Activated naive CD8-positive, alpha-beta T cell (primary cell): ENCODE results near the gene FXR2.
"Not testable (repeated sequence)": the region's sequence is repeated elsewhere in the genome, so short reads cannot be mapped to it uniquely, and the experiment has no call there.

ENCODE experiments used
- H3K27ac Mint-ChIP-seq: one replicate; pipeline ENCODE4 v1.8.0; 2021; ENCODE audit warnings: mixed read lengths
- H3K27me3 Mint-ChIP-seq: one replicate; pipeline ENCODE4 v1.8.0; 2021; ENCODE audit warnings: mixed read lengths
- H3K36me3 Mint-ChIP-seq: one replicate; pipeline ENCODE4 v1.8.0; 2021; ENCODE audit warnings: mixed read lengths
- H3K4me1 Mint-ChIP-seq: one replicate; pipeline ENCODE4 v1.8.0; 2021; ENCODE audit warnings: low read depth, mixed read lengths
- H3K4me3 Mint-ChIP-seq: one replicate; pipeline ENCODE4 v1.8.0; 2021; ENCODE audit warnings: mild to moderate bottlenecking, mixed read lengths
- H3K9me3 Mint-ChIP-seq: one replicate; pipeline ENCODE4 v1.8.0; 2021; ENCODE audit warnings: low read depth, mixed read lengths

FXR2 gene

DNA sequence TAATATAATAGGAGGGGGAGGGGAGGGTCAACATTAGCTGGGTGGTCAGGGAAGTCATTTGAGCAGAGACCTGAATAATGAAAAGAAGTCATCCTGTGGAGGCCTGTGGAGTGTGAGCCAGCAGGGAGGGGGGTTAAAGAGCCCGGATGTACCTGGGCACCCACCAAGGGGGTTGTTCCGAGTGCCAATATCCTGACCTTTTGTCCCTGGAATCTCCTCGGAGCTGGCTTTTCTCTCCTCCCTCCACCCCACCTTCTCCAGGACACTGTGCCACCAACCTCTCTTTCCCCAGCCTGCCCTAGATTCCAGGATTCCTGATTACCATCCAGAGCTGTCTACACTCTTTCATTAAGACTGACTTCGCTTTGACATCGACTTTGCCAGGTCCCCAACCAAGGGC lies 21.5 kb upstream of the FXR2 start:
- Mint-ChIP-seq H3K27ac (no peak overlapping the region), H3K4me1 (no peaks in the 10 kb centered on the region), H3K4me3 (no peak overlapping the region), H3K9me3 (no peaks in the 10 kb centered on the region), H3K36me3 (no peaks in the 10 kb centered on the region), H3K27me3 (no peaks in the 10 kb centered on the region)

DNA sequence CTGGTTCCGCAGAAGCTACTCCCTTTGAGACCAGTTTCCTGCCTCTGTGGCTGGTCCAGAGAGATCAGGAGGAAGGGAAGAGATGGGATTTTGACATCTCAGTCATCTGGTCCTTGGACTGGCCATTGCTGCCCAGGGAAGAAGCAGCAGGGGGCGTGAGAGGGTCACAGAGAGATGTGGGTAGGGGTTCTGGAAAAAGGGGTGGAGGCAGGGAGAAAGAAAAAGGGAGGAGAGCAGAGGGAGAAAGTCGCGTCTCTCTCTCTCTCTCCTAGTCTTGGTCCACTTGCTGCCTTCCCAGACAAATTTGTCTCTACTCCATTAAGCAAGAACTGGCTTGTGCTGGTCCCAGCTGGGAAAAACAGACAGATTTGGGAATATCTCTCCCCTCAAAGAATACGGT lies 19.7 kb upstream of the FXR2 start:
- Mint-ChIP-seq H3K27ac (no peak overlapping the region), H3K4me1 (no peaks in the 10 kb centered on the region), H3K27me3 (no peaks in the 10 kb centered on the region), H3K9me3 (no peaks in the 10 kb centered on the region), H3K36me3 (no peaks in the 10 kb centered on the region), H3K4me3 (no peak overlapping the region)

DNA sequence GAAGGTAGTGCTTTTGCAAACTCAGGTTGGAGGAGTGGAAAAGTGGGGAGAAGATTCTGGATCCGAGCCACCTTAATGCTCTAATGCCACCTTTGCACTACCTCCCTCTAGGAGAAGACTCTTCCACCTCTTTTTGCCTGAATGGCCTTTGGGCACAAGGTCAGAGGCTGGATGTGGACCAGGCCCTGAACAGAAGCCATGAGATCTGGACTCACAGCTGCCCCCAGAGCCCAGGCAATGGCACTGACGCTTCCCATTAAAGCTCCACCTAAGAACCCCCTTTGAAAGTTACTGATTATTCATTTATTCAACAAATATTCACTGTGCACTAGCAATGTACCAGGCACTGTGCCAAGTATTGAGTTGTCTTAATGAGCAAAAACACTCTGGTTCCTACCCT lies 18.4 kb upstream of the FXR2 start:
- no peaks in the 10 kb centered on the region for H3K36me3 Mint-ChIP-seq
- H3K4me1 Mint-ChIP-seq: peaks cover 2% of the 10 kb centered on the region
- no peak overlapping the region for H3K4me3 Mint-ChIP-seq
- no peaks in the 10 kb centered on the region for H3K27me3 Mint-ChIP-seq
- no peaks in the 10 kb centered on the region for H3K9me3 Mint-ChIP-seq
- no peak overlapping the region for H3K27ac Mint-ChIP-seq

DNA sequence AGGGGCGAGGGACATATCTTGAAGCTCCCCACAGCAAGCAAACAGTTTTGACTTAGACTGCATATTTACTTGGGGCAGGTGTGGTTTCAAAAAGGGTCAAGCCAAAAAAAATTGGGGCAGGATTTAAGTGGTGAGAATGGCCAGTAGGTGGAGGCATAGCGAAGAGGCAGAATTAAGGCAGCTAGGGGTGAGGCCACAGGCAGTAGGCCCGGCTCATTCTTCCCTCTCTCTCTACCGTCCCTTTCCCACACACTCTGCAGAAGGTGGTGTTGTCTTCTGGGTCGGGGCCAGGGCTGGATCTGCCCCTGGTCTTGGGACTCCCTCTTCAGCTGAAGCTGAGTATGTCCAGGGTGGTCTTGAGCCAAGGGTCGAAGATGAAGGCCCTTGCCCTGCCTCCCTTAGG lies 17.8 kb upstream of the FXR2 start:
- Mint-ChIP-seq H3K27ac (no peak overlapping the region), H3K9me3 (no peaks in the 10 kb centered on the region), H3K36me3 (no peaks in the 10 kb centered on the region), H3K27me3 (no peaks in the 10 kb centered on the region), H3K4me1 (peaks cover 4% of the 10 kb centered on the region), H3K4me3 (no peak overlapping the region)

DNA sequence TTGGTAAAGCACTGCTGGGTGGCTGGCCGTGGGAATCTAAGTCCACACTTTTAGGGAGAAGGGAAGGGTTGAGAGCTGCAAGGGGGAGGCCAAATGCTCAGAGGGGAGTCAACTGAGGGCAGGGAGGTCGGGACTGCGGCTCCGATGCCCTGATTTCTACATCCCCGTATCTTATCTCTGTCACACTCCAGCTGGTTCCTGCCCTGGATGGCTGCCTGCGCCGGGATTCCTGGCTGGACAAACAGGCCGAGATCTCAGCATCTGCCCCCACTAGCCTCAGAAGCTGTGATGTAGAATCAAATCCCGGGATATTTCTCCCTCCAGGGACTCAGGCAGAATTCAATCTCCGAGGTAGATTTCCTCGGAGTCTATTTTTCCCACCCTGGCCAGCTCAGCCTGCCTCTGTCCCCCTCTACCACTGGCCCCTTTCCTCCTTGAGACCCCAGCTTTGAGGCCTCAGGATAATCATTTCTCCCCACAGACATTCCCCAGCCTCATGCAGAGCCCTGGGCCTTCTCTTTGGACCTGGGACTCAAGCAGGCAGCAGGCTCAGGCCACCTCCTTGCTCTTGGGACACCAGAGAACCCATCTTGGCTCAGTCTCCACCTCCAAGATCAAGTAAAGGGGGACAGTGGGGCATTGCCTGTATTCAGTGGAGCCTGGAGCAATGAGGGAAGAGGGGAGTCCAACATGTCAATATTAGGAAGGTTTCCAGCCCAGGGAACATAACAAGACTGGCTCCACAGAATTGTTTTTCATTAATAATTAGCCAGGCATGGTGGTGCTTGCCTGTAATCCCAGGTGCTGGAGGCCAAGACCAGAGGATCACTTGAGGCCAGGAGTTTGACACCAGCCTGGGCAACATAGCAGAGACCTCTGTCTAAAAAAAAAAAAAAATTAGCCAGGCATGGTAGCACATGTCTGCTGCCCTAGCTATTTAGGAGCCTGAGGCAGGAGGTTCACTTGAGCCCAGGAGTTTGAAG lies 17.0 kb upstream of the FXR2 start:
- Mint-ChIP-seq H3K27me3 (no peaks in the 10 kb centered on the region), H3K4me1 (peaks cover 8% of the 10 kb centered on the region), H3K9me3 (no peaks in the 10 kb centered on the region), H3K36me3 (no peaks in the 10 kb centered on the region), H3K27ac (no peak overlapping the region), H3K4me3 (no peak overlapping the region)

- no peak within 1 kb of the TSS for H3K4me3 Mint-ChIP-seq
- H3K9me3 Mint-ChIP-seq: no peaks in the 10 kb centered on the region
- peaks cover 2% of the 10 kb centered on the region for H3K36me3 Mint-ChIP-seq
- no peaks in the 10 kb centered on the region for H3K27me3 Mint-ChIP-seq
- H3K4me1 Mint-ChIP-seq: peaks cover 13% of the 10 kb centered on the region
- no peak within 1 kb of the TSS for H3K27ac Mint-ChIP-seq
Measured at GRCh38 chr17:7629939-7630571, 15.4 kb upstream of the FXR2 start, which contains the start of gene SHBG. Gene SHBG, plus strand, starts transcription at chr17:7630135. Its CDS starts 38 bp downstream, at chr17:7630173.

GRCh38 chr17:7627250-7628121 lies 12.8 kb upstream of the FXR2 start, which contains the start of gene SAT2:
Gene SAT2, minus strand, starts transcription at chr17:7627821. Its CDS starts 186 bp downstream, at chr17:7627635.
- no peaks in the 10 kb centered on the region for H3K9me3 Mint-ChIP-seq
- H3K36me3 Mint-ChIP-seq: peaks cover 2% of the 10 kb centered on the region
- H3K4me1 Mint-ChIP-seq: peaks cover 13% of the 10 kb centered on the region
- peak within 1 kb of the TSS; percentile 90 for H3K4me3 Mint-ChIP-seq
- peak within 1 kb of the TSS; percentile 54 for H3K27ac Mint-ChIP-seq
- H3K27me3 Mint-ChIP-seq: no peaks in the 10 kb centered on the region

DNA sequence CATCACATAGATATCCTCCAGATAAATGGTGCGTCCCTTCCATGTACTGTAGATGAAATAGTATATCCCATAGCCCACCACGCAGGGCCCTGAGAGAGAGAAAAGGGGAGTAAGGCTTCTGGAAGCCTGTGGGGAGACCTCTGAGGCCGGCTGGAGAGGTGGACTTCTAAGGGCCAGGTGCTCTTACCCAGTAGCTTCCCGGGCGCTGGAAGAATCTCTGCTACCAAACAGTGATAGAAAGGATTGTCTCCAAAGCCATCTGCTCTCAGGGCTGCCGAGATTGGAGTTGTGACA lies 12.2 kb upstream of the FXR2 start:
- peak overlapping the region; percentile 90 for H3K4me3 Mint-ChIP-seq
- peaks cover 2% of the 10 kb centered on the region for H3K36me3 Mint-ChIP-seq
- H3K4me1 Mint-ChIP-seq: peaks cover 13% of the 10 kb centered on the region
- H3K9me3 Mint-ChIP-seq: no peaks in the 10 kb centered on the region
- H3K27ac Mint-ChIP-seq: no peak overlapping the region
- no peaks in the 10 kb centered on the region for H3K27me3 Mint-ChIP-seq

- no peak overlapping the region for H3K27ac Mint-ChIP-seq
- H3K36me3 Mint-ChIP-seq: peaks cover 2% of the 10 kb centered on the region
- no peaks in the 10 kb centered on the region for H3K9me3 Mint-ChIP-seq
- H3K27me3 Mint-ChIP-seq: no peaks in the 10 kb centered on the region
- peak overlapping the region; percentile 90 for H3K4me3 Mint-ChIP-seq
- peaks cover 13% of the 10 kb centered on the region for H3K4me1 Mint-ChIP-seq
Measured at GRCh38 chr17:7626307-7626706, 11.6 kb upstream of the FXR2 start.

- not testable (repeated sequence) for H3K4me3 Mint-ChIP-seq, H3K9me3 Mint-ChIP-seq, H3K27ac Mint-ChIP-seq, H3K27me3 Mint-ChIP-seq, H3K36me3 Mint-ChIP-seq
- H3K4me1 Mint-ChIP-seq: peaks cover 13% of the 10 kb centered on the region
Measured at GRCh38 chr17:7625749-7626148, 11.1 kb upstream of the FXR2 start.

DNA sequence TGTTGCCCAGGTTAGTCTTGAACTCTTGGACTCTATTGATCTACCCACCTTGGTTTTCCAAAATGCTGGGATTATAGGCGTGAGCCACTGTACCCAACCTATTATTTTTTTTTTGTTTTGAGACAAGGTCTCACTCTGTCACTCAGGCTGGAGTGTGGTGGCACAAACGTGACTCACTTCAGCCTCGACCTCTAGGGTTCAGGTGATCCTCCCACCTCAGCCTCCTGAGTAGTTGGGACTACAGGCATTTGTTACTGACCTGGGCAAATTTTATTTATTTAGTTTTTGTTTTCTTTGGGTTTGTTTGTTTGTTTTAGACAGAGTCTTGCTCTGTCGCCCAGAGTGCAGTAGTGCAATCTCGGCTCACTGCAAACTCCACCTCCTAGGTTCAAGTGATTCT lies 9.0 kb upstream of the FXR2 start:
- no peak overlapping the region for H3K4me3 Mint-ChIP-seq
- no peak overlapping the region for H3K27ac Mint-ChIP-seq

GRCh38 chr17:7620835-7621234 lies 6.1 kb upstream of the FXR2 start:
- no peaks in the 10 kb centered on the region for H3K4me1 Mint-ChIP-seq
- no peaks in the 10 kb centered on the region for H3K27me3 Mint-ChIP-seq
- H3K27ac Mint-ChIP-seq: no peak overlapping the region
- H3K4me3 Mint-ChIP-seq: no peak overlapping the region
- H3K36me3 Mint-ChIP-seq: no peaks in the 10 kb centered on the region
- H3K9me3 Mint-ChIP-seq: no peaks in the 10 kb centered on the region

More for the DNA sequence above, 9.0 kb upstream of the FXR2 start:
- Mint-ChIP-seq H3K36me3 (peaks cover 2% of the 10 kb centered on the region), H3K27me3 (no peaks in the 10 kb centered on the region), H3K4me1 (peaks cover 13% of the 10 kb centered on the region), H3K9me3 (no peaks in the 10 kb centered on the region)

GRCh38 chr17:7618608-7619007 lies 3.9 kb upstream of the FXR2 start:
- Mint-ChIP-seq H3K27me3 (no peaks in the 10 kb centered on the region), H3K4me3 (no peak overlapping the region), H3K36me3 (no peaks in the 10 kb centered on the region), H3K4me1 (peaks cover 4% of the 10 kb centered on the region), H3K27ac (no peak overlapping the region), H3K9me3 (no peaks in the 10 kb centered on the region)

- no peaks in the 10 kb centered on the region for H3K9me3 Mint-ChIP-seq
- H3K4me1 Mint-ChIP-seq: peaks cover 31% of the 10 kb centered on the region
- H3K4me3 Mint-ChIP-seq: peak overlapping the region; percentile 83
Measured at GRCh38 chr17:7615265-7615747, 609 bp upstream of the FXR2 start.

More at GRCh38 chr17:7615265-7615747, 609 bp upstream of the FXR2 start:
- H3K36me3 Mint-ChIP-seq: peaks cover 3% of the 10 kb centered on the region
- no peaks in the 10 kb centered on the region for H3K27me3 Mint-ChIP-seq
- H3K27ac Mint-ChIP-seq: peak overlapping the region; percentile 85
